PC-3 (cell line): ENCODE results near the gene CASK. TPM values are rescaled to one million over a fixed set of nuclear protein-coding genes. Genes with fewer than 3 reads are reported as not detected.

Source experiments
- ATAC-seq: fragments of 200-7000 bp; cut with Tn5 transposase; 2 replicates; pipeline ENCODE4 v1.9.1; 2020; ENCODE audit warnings: mild to moderate bottlenecking, moderate library complexity
- BruUV-seq: library from RNA; stranded (reverse); fragments of 400-500 nt; replicated peaks from 2 replicates; lab custom pipeline; 2021; lab: Mats Ljungman, UMichigan
- CTCF ChIA-PET: fragments of 300-600 bp; sonication (Branson Sonifier 250); formaldehyde crosslinking; loops from one replicate; lab custom pipeline; 2022; ENCODE audit warnings: antibody characterized with exemption; lab: Charles Lee
- POLR2A ChIA-PET: fragments of 300-600 bp; sonication (Branson Sonifier 250); formaldehyde crosslinking; loops from one replicate; lab custom pipeline; 2022; ENCODE audit warnings: antibody characterized with exemption; ENCODE audit not compliant: unreplicated experiment; lab: Charles Lee
- DNase-seq: peaks from one replicate; pipeline ENCODE4 v3.0.0-alpha.2; 2015
- H2AFZ ChIP-seq: fragments of 300-600 bp; sonication (generic); 2 replicates; pipeline ENCODE4 v1.6.0; 2016; ENCODE audit warnings: antibody characterized with exemption, low read length
- H3F3A ChIP-seq: fragments of 300-600 bp; sonication (generic); one replicate; pipeline ENCODE4 v1.6.0; 2017; ENCODE audit warnings: antibody characterized with exemption, low read length, control low read depth, mild to moderate bottlenecking; ENCODE audit not compliant: unreplicated experiment
- H3K27ac ChIP-seq: fragments of 300-600 bp; sonication (generic); 2 replicates; pipeline ENCODE4 v1.5.1; 2016; ENCODE audit warnings: mild to moderate bottlenecking, low read length
- H3K27me3 ChIP-seq: fragments of 300-600 bp; sonication (generic); 2 replicates; pipeline ENCODE4 v1.6.1; 2016; ENCODE audit warnings: low read length, mixed read lengths
- H3K36me3 ChIP-seq: fragments of 300-600 bp; sonication (generic); 2 replicates; pipeline ENCODE4 v1.6.1; 2016; ENCODE audit warnings: low read depth, mixed run types, low read length, mixed read lengths
- H3K4me1 ChIP-seq: fragments of 300-600 bp; sonication (generic); 2 replicates; pipeline ENCODE4 v1.5.1; 2016; ENCODE audit warnings: low read length; ENCODE audit not compliant: insufficient read depth
- H3K4me2 ChIP-seq: fragments of 300-600 bp; sonication (generic); 2 replicates; pipeline ENCODE4 v1.6.0; 2016; ENCODE audit warnings: low read length
- H3K4me3 ChIP-seq: fragments of 300-600 bp; sonication (generic); 2 replicates; pipeline ENCODE4 v1.5.1; 2016; ENCODE audit warnings: mild to moderate bottlenecking, low read length, mixed read lengths
- H3K79me2 ChIP-seq: fragments of 300-600 bp; sonication (generic); 2 replicates; pipeline ENCODE4 v1.6.1; 2017; ENCODE audit warnings: low read length, mixed read lengths
- H3K9ac ChIP-seq: fragments of 300-600 bp; sonication (generic); 2 replicates; pipeline ENCODE4 v1.6.0; 2016; ENCODE audit warnings: mild to moderate bottlenecking, low read length
- H3K9me2 ChIP-seq: fragments of 300-600 bp; sonication (generic); replicated peaks from 2 replicates; pipeline ENCODE4 v1.6.1; 2016; ENCODE audit warnings: mixed run types, low read length, mixed read lengths
- H3K9me3 ChIP-seq: fragments of 300-600 bp; sonication (generic); 2 replicates; pipeline ENCODE4 v1.6.1; 2016; ENCODE audit warnings: low read length, mixed read lengths
- H4K20me1 ChIP-seq: fragments of 300-600 bp; sonication (generic); 2 replicates; pipeline ENCODE4 v1.6.1; 2016; ENCODE audit warnings: low read length, mixed read lengths
- EZH2 ChIP-seq: fragments of 300-600 bp; sonication (generic); IDR thresholded peaks from one replicate; pipeline ENCODE4 v1.6.1; 2017; ENCODE audit warnings: antibody characterized with exemption, mild to moderate bottlenecking, low read length; ENCODE audit not compliant: unreplicated experiment
- EZH2phosphoT487 ChIP-seq: fragments of 300-600 bp; sonication (generic); IDR thresholded peaks from 2 replicates; pipeline ENCODE4 v1.6.1; 2018; ENCODE audit warnings: mild to moderate bottlenecking, antibody characterized with exemption, low read length, borderline replicate concordance
- intact Hi-C: fragments of 100-400 bp; cut with micrococcal nuclease; formaldehyde crosslinking; loops from 2 replicates; pipeline ENCODE4 v1.9.0; 2023
- total RNA-seq: library from RNA; depleted of rRNA; stranded (reverse); fragments of >200 nt; gene quantifications from 2 replicates; pipeline ENCODE4 v1.2.3, GENCODE V29; 2014
- TF ChIP-seq, protein P1 (sequence below): fragments of 300-600 bp; sonication (generic); conservative IDR thresholded peaks from 2 replicates; pipeline ENCODE4 v1.5.1; 2017; ENCODE audit warnings: antibody characterized with exemption, low read depth, mild to moderate bottlenecking, low read length

The CASK gene
- total RNA-seq, 1 experiment from 2014 or later = 21.4 TPM

DNA sequence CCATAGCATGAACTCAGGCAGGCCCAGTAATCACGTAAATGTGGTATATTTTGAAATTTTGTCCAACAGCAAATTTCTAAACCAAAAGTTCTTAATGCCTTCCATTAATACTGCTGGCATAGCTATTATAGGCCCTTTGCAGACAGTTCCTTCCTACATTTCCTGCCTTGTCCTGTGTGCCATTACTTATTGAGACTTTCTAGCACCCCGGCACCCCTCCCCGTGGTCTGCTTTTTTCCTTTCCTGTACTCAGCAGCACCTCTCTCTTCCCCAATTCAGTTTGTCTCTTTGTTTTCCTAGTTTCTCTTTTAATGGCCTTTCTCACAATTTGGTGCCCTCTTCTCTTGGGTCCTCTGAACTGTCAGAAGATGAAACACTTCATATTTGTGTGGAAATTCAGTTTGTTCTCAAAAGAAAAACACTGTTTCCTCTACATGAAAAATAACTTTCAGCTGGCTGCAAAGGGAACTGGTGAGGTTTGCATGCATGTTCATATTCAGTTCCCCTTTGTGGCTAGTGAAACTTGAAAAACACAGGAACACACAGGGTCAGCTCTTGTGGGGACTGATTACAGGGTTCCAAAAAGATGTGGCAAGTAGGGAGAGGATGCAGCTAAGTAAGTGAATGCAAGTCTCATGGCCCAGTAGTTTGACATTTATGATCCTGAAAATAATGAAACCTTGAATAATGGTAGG lies 217.5 kb downstream of the CASK start:
- no TSS peak for BruUV-seq
- DNase-seq = no peak
- no peak for ATAC-seq
- POLR2A ChIA-PET = no interaction called here
- intact Hi-C loops = no loop called here
- H3K9ac ChIP-seq = no peak overlapping the region
- no peak for TF ChIP-seq EZH2phosphoT487
- TF ChIP-seq, protein P1, sequence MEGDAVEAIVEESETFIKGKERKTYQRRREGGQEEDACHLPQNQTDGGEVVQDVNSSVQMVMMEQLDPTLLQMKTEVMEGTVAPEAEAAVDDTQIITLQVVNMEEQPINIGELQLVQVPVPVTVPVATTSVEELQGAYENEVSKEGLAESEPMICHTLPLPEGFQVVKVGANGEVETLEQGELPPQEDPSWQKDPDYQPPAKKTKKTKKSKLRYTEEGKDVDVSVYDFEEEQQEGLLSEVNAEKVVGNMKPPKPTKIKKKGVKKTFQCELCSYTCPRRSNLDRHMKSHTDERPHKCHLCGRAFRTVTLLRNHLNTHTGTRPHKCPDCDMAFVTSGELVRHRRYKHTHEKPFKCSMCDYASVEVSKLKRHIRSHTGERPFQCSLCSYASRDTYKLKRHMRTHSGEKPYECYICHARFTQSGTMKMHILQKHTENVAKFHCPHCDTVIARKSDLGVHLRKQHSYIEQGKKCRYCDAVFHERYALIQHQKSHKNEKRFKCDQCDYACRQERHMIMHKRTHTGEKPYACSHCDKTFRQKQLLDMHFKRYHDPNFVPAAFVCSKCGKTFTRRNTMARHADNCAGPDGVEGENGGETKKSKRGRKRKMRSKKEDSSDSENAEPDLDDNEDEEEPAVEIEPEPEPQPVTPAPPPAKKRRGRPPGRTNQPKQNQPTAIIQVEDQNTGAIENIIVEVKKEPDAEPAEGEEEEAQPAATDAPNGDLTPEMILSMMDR = no peak
- TF ChIP-seq EZH2 = no peak
- H3K9me3 ChIP-seq = no peaks in the 10 kb centered on the region
- no peak overlapping the region for H3K4me2 ChIP-seq
- no peaks in the 10 kb centered on the region for H3K36me3 ChIP-seq
- H3K27me3 ChIP-seq = no peaks in the 10 kb centered on the region
- CTCF ChIA-PET = no interaction called here
- no peaks in the 10 kb centered on the region for H3K4me1 ChIP-seq
- H4K20me1 ChIP-seq = no peaks in the 10 kb centered on the region
- no peak overlapping the region for H3K4me3 ChIP-seq
- H3K27ac ChIP-seq = no peak overlapping the region
- no peaks in the 10 kb centered on the region for H3K9me2 ChIP-seq
- no peaks in the 10 kb centered on the region for H3F3A ChIP-seq
- H2AFZ ChIP-seq = no peak overlapping the region
- H3K79me2 ChIP-seq = no peaks in the 10 kb centered on the region

DNA sequence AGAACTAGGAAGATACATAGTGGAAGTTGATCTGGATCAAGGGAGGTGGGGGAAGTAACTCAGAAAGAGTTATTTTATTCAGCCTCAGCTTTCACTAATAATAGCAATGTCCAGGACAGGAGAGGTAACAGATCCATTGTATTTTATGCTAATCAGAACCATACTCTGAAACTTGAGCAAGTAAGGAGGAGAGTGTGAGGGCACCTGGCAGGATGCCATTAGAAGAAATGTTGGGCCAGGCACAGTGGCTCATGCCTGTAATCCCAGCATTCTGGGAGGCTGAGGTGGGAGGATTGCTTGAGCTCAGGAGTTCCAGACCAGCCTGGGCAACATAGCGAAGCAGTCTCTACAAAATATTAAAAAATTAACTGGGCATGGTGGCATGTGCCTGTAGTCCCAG lies 218.3 kb downstream of the CASK start:
- no TSS peak for BruUV-seq
- Histone ChIP-seq H2AFZ (no peak overlapping the region), H3K4me2 (no peak overlapping the region), H3K79me2 (no peaks in the 10 kb centered on the region), H3F3A (no peaks in the 10 kb centered on the region), H3K27ac (no peak overlapping the region), H3K36me3 (no peaks in the 10 kb centered on the region), H3K4me3 (no peak overlapping the region), H3K9me2 (no peaks in the 10 kb centered on the region), H3K27me3 (no peaks in the 10 kb centered on the region), H3K4me1 (no peaks in the 10 kb centered on the region), H3K9me3 (no peaks in the 10 kb centered on the region), H3K9ac (no peak overlapping the region), H4K20me1 (no peaks in the 10 kb centered on the region)
- ChIA-PET CTCF (no interaction called here), POLR2A (no interaction called here)
- ATAC-seq (no peak), DNase-seq (no peak)
- TF ChIP-seq EZH2 (no peak), EZH2phosphoT487 (no peak)
- TF ChIP-seq, protein P1 = no peak
- intact Hi-C loops = no loop called here

DNA sequence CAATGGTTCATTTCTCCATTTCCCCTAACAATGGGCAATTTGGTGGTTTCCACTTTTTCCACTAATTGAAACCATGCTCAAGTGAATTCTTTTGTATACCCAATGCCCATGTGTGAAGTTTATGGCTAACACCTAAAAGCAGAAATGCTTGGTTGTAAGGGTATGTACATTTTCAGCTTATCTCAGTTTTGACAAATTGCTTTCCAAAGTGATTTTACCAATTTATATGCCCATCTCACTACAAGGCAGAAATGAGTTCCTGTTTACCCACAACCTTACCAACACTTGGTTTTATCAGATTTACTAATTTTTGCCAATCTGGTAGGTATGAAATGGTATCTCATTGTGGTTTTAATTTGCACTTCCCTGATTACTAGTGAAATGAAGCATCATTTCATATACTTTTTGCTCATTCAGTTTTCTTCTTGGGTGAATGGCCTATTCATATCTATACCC lies 219.8 kb downstream of the CASK start:
- intact Hi-C loops = no loop called here
- no peak for TF ChIP-seq EZH2phosphoT487
- TF ChIP-seq, protein P1 = no peak
- no peak for TF ChIP-seq EZH2
- Histone ChIP-seq H2AFZ (no peak overlapping the region), H3K9ac (no peak overlapping the region), H3K27ac (no peak overlapping the region), H3K27me3 (no peaks in the 10 kb centered on the region), H3K79me2 (no peaks in the 10 kb centered on the region), H3F3A (no peaks in the 10 kb centered on the region), H3K4me1 (no peaks in the 10 kb centered on the region), H3K36me3 (no peaks in the 10 kb centered on the region), H4K20me1 (no peaks in the 10 kb centered on the region), H3K9me3 (no peaks in the 10 kb centered on the region), H3K9me2 (no peaks in the 10 kb centered on the region), H3K4me3 (no peak overlapping the region), H3K4me2 (no peak overlapping the region)
- ATAC-seq (no peak), DNase-seq (no peak)
- POLR2A ChIA-PET = no interaction called here
- CTCF ChIA-PET = no interaction called here
- BruUV-seq = no TSS peak
